Activated T-cell treated with anti-CD3 and anti-CD28 coated beads, Interleukin-2, amount 50 U/mL, for 72 hours (primary cell): ENCODE results near the gene SLC46A1. TPM values are rescaled to one million over a fixed set of nuclear protein-coding genes. Genes with fewer than 3 reads are reported as not detected.
A peak's percentile ranks its signal among the peaks of the same experiment; 100 is the strongest.

ENCODE experiments used
- ATAC-seq, 2 donors: fragments of 150-1000 bp; cut with Tn5 transposase; replicated peaks in 1 of 2; 2 replicates each; pipeline ENCODE4 v1.10.0; 2021; ENCODE audit warnings: moderate library complexity in 2 of 2, mild to moderate bottlenecking in 1 of 2
- DNase-seq, 2 donors: peaks; one replicate each; pipeline ENCODE4 v3.0.0; 2021 to 2022; ENCODE audit warnings: mixed read lengths in 1 of 2
- H3K27ac Mint-ChIP-seq: one replicate; pipeline ENCODE4 v1.8.0; 2022; ENCODE audit warnings: mild to moderate bottlenecking, moderate library complexity, mixed read lengths
- H3K27me3 Mint-ChIP-seq: one replicate; pipeline ENCODE4 v1.8.0; 2022; ENCODE audit warnings: low read depth, mixed read lengths
- H3K36me3 Mint-ChIP-seq, 2 donors: one replicate each; pipeline ENCODE4 v1.8.0; 2022; ENCODE audit warnings: mixed read lengths in 2 of 2, mild to moderate bottlenecking in 1 of 2; ENCODE audit not compliant: insufficient read depth in 2 of 2
- H3K4me1 Mint-ChIP-seq: one replicate; pipeline ENCODE4 v1.8.0; 2022; ENCODE audit warnings: low read depth, mixed read lengths
- H3K4me3 Mint-ChIP-seq, 2 donors: one replicate each; pipeline ENCODE4 v1.8.0; 2022; ENCODE audit warnings: mild to moderate bottlenecking in 2 of 2, mixed read lengths in 2 of 2, moderate library complexity in 2 of 2
- H3K9me3 Mint-ChIP-seq, 2 donors: one replicate each; pipeline ENCODE4 v1.8.0; 2022; ENCODE audit warnings: mixed read lengths in 2 of 2
- total RNA-seq, 2 donors: library from RNA; stranded (reverse); gene quantifications; one replicate each; pipeline ENCODE4 v1.2.3, GENCODE V29; 2022

Gene SLC46A1
- total RNA-seq, 2 donors from 2014 or later: 2.1 TPM

- DNase-seq (peak; percentile 60 to 62), ATAC-seq (peak; percentile 81 to 91)
- Mint-ChIP-seq H3K4me1 (peaks cover 7% of the 10 kb centered on the region), H3K27ac (no peak overlapping the region), H3K4me3 (no peak overlapping the region), H3K9me3 (no peaks in the 10 kb centered on the region), H3K36me3 (no peaks in the 10 kb centered on the region), H3K27me3 (no peaks in the 10 kb centered on the region)
Observed at GRCh38 chr17:28416703-28417311, 10.8 kb upstream of the SLC46A1 start.

GRCh38 chr17:28415886-28416285 is 9.9 kb upstream of the SLC46A1 start:
- no peak for DNase-seq
- H3K4me3 Mint-ChIP-seq: no peak overlapping the region
- no peak for ATAC-seq
- H3K9me3 Mint-ChIP-seq: no peaks in the 10 kb centered on the region
- no peaks in the 10 kb centered on the region for H3K27me3 Mint-ChIP-seq
- H3K27ac Mint-ChIP-seq: no peak overlapping the region
- H3K4me1 Mint-ChIP-seq: peaks cover 7% of the 10 kb centered on the region
- H3K36me3 Mint-ChIP-seq: no peaks in the 10 kb centered on the region

GRCh38 chr17:28413804-28414203 is 7.8 kb upstream of the SLC46A1 start:
- no peak for ATAC-seq
- H3K27me3 Mint-ChIP-seq: peaks cover 2% of the 10 kb centered on the region
- no peak overlapping the region for H3K4me3 Mint-ChIP-seq
- peaks cover 7% of the 10 kb centered on the region for H3K4me1 Mint-ChIP-seq
- no peaks in the 10 kb centered on the region for H3K9me3 Mint-ChIP-seq
- no peak overlapping the region for H3K27ac Mint-ChIP-seq
- DNase-seq: no peak
- no peaks in the 10 kb centered on the region for H3K36me3 Mint-ChIP-seq

DNA sequence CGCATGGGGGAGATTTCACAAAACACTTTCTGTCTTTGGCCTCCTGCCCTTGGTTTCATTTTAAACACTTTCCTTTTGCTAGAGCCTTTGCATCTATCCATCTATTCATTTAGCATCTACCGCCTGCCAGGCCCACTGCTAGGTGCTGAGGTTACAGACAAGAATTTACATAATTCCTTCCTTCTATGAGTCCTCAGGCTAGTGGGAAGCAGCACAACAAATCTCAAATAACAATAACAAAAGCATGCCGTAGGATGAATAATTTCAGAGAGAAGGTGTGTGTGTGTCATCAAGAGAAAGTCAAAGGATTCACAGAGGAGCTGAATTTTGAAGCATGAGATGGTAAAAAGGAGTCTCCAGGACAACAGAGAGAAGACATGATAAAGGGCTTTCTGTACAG is 6.1 kb upstream of the SLC46A1 start:
- DNase-seq (no peak), ATAC-seq (no peak)
- Mint-ChIP-seq H3K9me3 (no peaks in the 10 kb centered on the region), H3K27me3 (peaks cover 13% of the 10 kb centered on the region), H3K4me1 (peaks cover 5% of the 10 kb centered on the region), H3K4me3 (no peak overlapping the region), H3K27ac (no peak overlapping the region), H3K36me3 (no peaks in the 10 kb centered on the region)

GRCh38 chr17:28407974-28408306 is 1.9 kb upstream of the SLC46A1 start:
- Mint-ChIP-seq H3K27me3 (peaks cover 13% of the 10 kb centered on the region), H3K9me3 (no peaks in the 10 kb centered on the region), H3K4me1 (no peaks in the 10 kb centered on the region), H3K36me3 (no peaks in the 10 kb centered on the region), H3K4me3 (no peak overlapping the region), H3K27ac (no peak overlapping the region)
- ATAC-seq: no peak
- DNase-seq: no peak

GRCh38 chr17:28407130-28407973 is 1.3 kb upstream of the SLC46A1 start:
- no peak overlapping the region for H3K4me3 Mint-ChIP-seq

GRCh38 chr17:28406473-28406814 is 432 bp upstream of the SLC46A1 start:
- Mint-ChIP-seq H3K9me3 (no peaks in the 10 kb centered on the region), H3K4me1 (peaks cover 7% of the 10 kb centered on the region), H3K36me3 (no peaks in the 10 kb centered on the region), H3K27ac (no peak overlapping the region), H3K27me3 (peaks cover 13% of the 10 kb centered on the region), H3K4me3 (peak overlapping the region; percentile 80 to 84)
- DNase-seq (no peak), ATAC-seq (peak; percentile 6 to 15)

More at GRCh38 chr17:28407130-28407973, 1.3 kb upstream of the SLC46A1 start:
- no peak overlapping the region for H3K27ac Mint-ChIP-seq
- peaks cover 13% of the 10 kb centered on the region for H3K27me3 Mint-ChIP-seq
- H3K4me1 Mint-ChIP-seq: no peaks in the 10 kb centered on the region
- ATAC-seq: no peak
- no peak for DNase-seq
- no peaks in the 10 kb centered on the region for H3K9me3 Mint-ChIP-seq
- H3K36me3 Mint-ChIP-seq: no peaks in the 10 kb centered on the region

GRCh38 chr17:28404812-28405570 is 1.0 kb downstream of the SLC46A1 start:
- Mint-ChIP-seq H3K4me3 (peak overlapping the region; percentile 80 to 84), H3K36me3 (no peaks in the 10 kb centered on the region), H3K27ac (no peak overlapping the region), H3K9me3 (no peaks in the 10 kb centered on the region), H3K4me1 (peaks cover 7% of the 10 kb centered on the region), H3K27me3 (peaks cover 13% of the 10 kb centered on the region)
- no peak for DNase-seq
- ATAC-seq: no peak

GRCh38 chr17:28404461-28404811 is 1.6 kb downstream of the SLC46A1 start:
- Mint-ChIP-seq H3K27me3 (peaks cover 13% of the 10 kb centered on the region), H3K36me3 (no peaks in the 10 kb centered on the region), H3K4me1 (peaks cover 7% of the 10 kb centered on the region), H3K9me3 (no peaks in the 10 kb centered on the region), H3K27ac (no peak overlapping the region), H3K4me3 (peak overlapping the region; percentile 25 to 84)
- no peak for DNase-seq
- no peak for ATAC-seq

GRCh38 chr17:28404007-28404406 is 2.0 kb downstream of the SLC46A1 start:
- H3K27ac Mint-ChIP-seq: no peak overlapping the region
- DNase-seq: no peak
- peaks cover 13% of the 10 kb centered on the region for H3K27me3 Mint-ChIP-seq
- peak overlapping the region in 1 of 2 donors; percentile 10 for H3K4me3 Mint-ChIP-seq
- no peak for ATAC-seq
- H3K4me1 Mint-ChIP-seq: peaks cover 7% of the 10 kb centered on the region
- H3K9me3 Mint-ChIP-seq: no peaks in the 10 kb centered on the region
- no peaks in the 10 kb centered on the region for H3K36me3 Mint-ChIP-seq

- Mint-ChIP-seq H3K9me3 (no peaks in the 10 kb centered on the region), H3K4me1 (peaks cover 7% of the 10 kb centered on the region), H3K27ac (no peak overlapping the region), H3K36me3 (no peaks in the 10 kb centered on the region), H3K4me3 (no peak overlapping the region), H3K27me3 (peaks cover 1% of the 10 kb centered on the region)
- ATAC-seq (no peak), DNase-seq (no peak)
Observed at GRCh38 chr17:28402844-28403243, 3.2 kb downstream of the SLC46A1 start.

- H3K4me1 Mint-ChIP-seq: peaks cover 7% of the 10 kb centered on the region
- DNase-seq (no peak), ATAC-seq (no peak)
- H3K4me3 Mint-ChIP-seq: no peak overlapping the region
- H3K36me3 Mint-ChIP-seq: no peaks in the 10 kb centered on the region
- H3K9me3 Mint-ChIP-seq: no peaks in the 10 kb centered on the region
- H3K27me3 Mint-ChIP-seq: no peaks in the 10 kb centered on the region
- no peak overlapping the region for H3K27ac Mint-ChIP-seq
Observed at GRCh38 chr17:28402224-28402630, 3.8 kb downstream of the SLC46A1 start.

- Mint-ChIP-seq H3K9me3 (no peaks in the 10 kb centered on the region), H3K27ac (no peak overlapping the region), H3K4me1 (peaks cover 7% of the 10 kb centered on the region), H3K4me3 (no peak overlapping the region), H3K27me3 (no peaks in the 10 kb centered on the region), H3K36me3 (no peaks in the 10 kb centered on the region)
- DNase-seq: no peak
- no peak for ATAC-seq
Observed at GRCh38 chr17:28399808-28400207, 6.2 kb downstream of the SLC46A1 start.
